Cardiac muscle cell (in vitro differentiated cells and primary cell): ENCODE measurements around the gene BCL2L1. TPM values are rescaled to one million over a fixed set of nuclear protein-coding genes. Genes with fewer than 3 reads are reported as not detected.

Experiments
- DNase-seq, 2 donors: peaks; one replicate each; pipeline versions ENCODE4 v3.0.0 to v3.0.0-alpha.2; 2010 to 2017; ENCODE audit warnings: low read depth in 1 of 2, low spot score in 1 of 2
- H3K27ac ChIP-seq: fragments of 200-600 bp; sonication (generic); 2 replicates; pipeline ENCODE4 v1.5.1; 2016
- H3K27me3 ChIP-seq: fragments of 200-600 bp; sonication (generic); 2 replicates; pipeline ENCODE4 v1.6.0; 2016; ENCODE audit warnings: control low read depth
- H3K36me3 ChIP-seq: fragments of 200-600 bp; sonication (generic); 2 replicates; pipeline ENCODE4 v1.5.1; 2016; ENCODE audit warnings: control low read depth
- H3K4me1 ChIP-seq: fragments of 200-600 bp; sonication (generic); 2 replicates; pipeline ENCODE4 v1.8.1; 2017; ENCODE audit warnings: low read depth, mild to moderate bottlenecking, mixed run types
- H3K4me3 ChIP-seq: fragments of 200-600 bp; sonication (generic); 2 replicates; pipeline ENCODE4 v1.5.1; 2016; ENCODE audit warnings: mild to moderate bottlenecking
- H3K9me3 ChIP-seq: fragments of 200-600 bp; sonication (generic); 2 replicates; pipeline ENCODE4 v1.5.1; 2017; ENCODE audit warnings: low read depth, mild to moderate bottlenecking, control low read depth
- CTCF ChIP-seq: IDR thresholded peaks from 2 replicates; pipeline ENCODE4 v1.5.1; 2012; ENCODE audit warnings: low read depth, mild to moderate bottlenecking, low read length
- polyA plus RNA-seq: library from polyadenylated mRNA; unstranded; fragments of >200 nt; fragmentation: Nextera tagmentation; extraction: Ambion mirVana; gene quantifications from 2 replicates; pipeline ENCODE4 v1.2.1, GENCODE V29; 2016
- total RNA-seq: library from RNA; depleted of rRNA; stranded (reverse); fragments of >200 nt; gene quantifications from 2 replicates; pipeline ENCODE4 v1.2.3, GENCODE V29; 2016

Gene BCL2L1
- total and polyA plus RNA-seq, 2 experiments from 2014 or later, result 40.5 to 74.6 TPM

- Histone ChIP-seq H3K4me3 (no peak overlapping the region), H3K4me1 (peaks cover 38% of the 10 kb centered on the region), H3K9me3 (no peaks in the 10 kb centered on the region), H3K36me3 (no peaks in the 10 kb centered on the region), H3K27ac (no peak overlapping the region), H3K27me3 (no peaks in the 10 kb centered on the region)
- no peak for DNase-seq
- TF ChIP-seq CTCF, result no peak
These were observed 5.0 kb downstream of the BCL2L1 start for GRCh38 chr20:31717478-31718201.

- H3K4me1 ChIP-seq, result peaks cover 40% of the 10 kb centered on the region
- TF ChIP-seq CTCF, result no peak
- no peak overlapping the region for H3K27ac ChIP-seq
- H3K9me3 ChIP-seq, result no peaks in the 10 kb centered on the region
- no peaks in the 10 kb centered on the region for H3K27me3 ChIP-seq
- no peak for DNase-seq
- no peaks in the 10 kb centered on the region for H3K36me3 ChIP-seq
- H3K4me3 ChIP-seq, result no peak overlapping the region
These were observed 5.7 kb downstream of the BCL2L1 start for GRCh38 chr20:31716818-31717477.

- Histone ChIP-seq H3K4me1 (peaks cover 37% of the 10 kb centered on the region), H3K27ac (no peak overlapping the region), H3K36me3 (no peaks in the 10 kb centered on the region)
These were observed 6.3 kb downstream of the BCL2L1 start for GRCh38 chr20:31716351-31716750.

GRCh38 chr20:31715766-31716165, 6.9 kb downstream of the BCL2L1 start:
- Histone ChIP-seq H3K27me3 (no peaks in the 10 kb centered on the region), H3K9me3 (no peaks in the 10 kb centered on the region), H3K27ac (no peak overlapping the region), H3K4me3 (no peak overlapping the region), H3K4me1 (peaks cover 31% of the 10 kb centered on the region), H3K36me3 (no peaks in the 10 kb centered on the region)
- no peak for DNase-seq
- no peak for TF ChIP-seq CTCF

More at GRCh38 chr20:31716351-31716750, 6.3 kb downstream of the BCL2L1 start:
- no peak overlapping the region for H3K4me3 ChIP-seq
- no peaks in the 10 kb centered on the region for H3K9me3 ChIP-seq
- no peaks in the 10 kb centered on the region for H3K27me3 ChIP-seq
- no peak for TF ChIP-seq CTCF
- no peak for DNase-seq

GRCh38 chr20:31713312-31714273, 9.1 kb downstream of the BCL2L1 start:
- Histone ChIP-seq H3K9me3 (no peaks in the 10 kb centered on the region), H3K27me3 (no peaks in the 10 kb centered on the region), H3K4me3 (no peak overlapping the region), H3K4me1 (peaks cover 18% of the 10 kb centered on the region), H3K27ac (no peak overlapping the region), H3K36me3 (no peaks in the 10 kb centered on the region)
- no peak for TF ChIP-seq CTCF
- peak in 1 of 2 donors; percentile 93 for DNase-seq
